GM12872 (cell line): Measurements from ENCODE around the gene XIRP2.

ENCODE experiments used
- CTCF ChIP-seq: IDR thresholded peaks from 3 replicates; pipeline ENCODE4 v1.5.1; 2011; ENCODE audit warnings: low read depth, mild to moderate bottlenecking, low read length, moderate library complexity; ENCODE audit not compliant: insufficient read depth

The XIRP2 gene

GRCh38 chr2:167187049-167187727, 298.9 kb downstream of the XIRP2 start:
- TF ChIP-seq CTCF, result no peak

- TF ChIP-seq CTCF, result no peak
Measured at GRCh38 chr2:167187978-167188967, 300.0 kb downstream of the XIRP2 start.

GRCh38 chr2:167190053-167190452, 301.8 kb downstream of the XIRP2 start:
- no peak for TF ChIP-seq CTCF

- no peak for TF ChIP-seq CTCF
Measured at GRCh38 chr2:167191588-167191987, 303.3 kb downstream of the XIRP2 start.

GRCh38 chr2:167192833-167193232, 304.6 kb downstream of the XIRP2 start:
- no peak for TF ChIP-seq CTCF

- TF ChIP-seq CTCF, result no peak
Measured at GRCh38 chr2:167196461-167197252, 308.4 kb downstream of the XIRP2 start.

GRCh38 chr2:167198009-167198408, 309.7 kb downstream of the XIRP2 start:
- no peak for TF ChIP-seq CTCF
